ENCODE results near the gene TCEA2.

DNA sequence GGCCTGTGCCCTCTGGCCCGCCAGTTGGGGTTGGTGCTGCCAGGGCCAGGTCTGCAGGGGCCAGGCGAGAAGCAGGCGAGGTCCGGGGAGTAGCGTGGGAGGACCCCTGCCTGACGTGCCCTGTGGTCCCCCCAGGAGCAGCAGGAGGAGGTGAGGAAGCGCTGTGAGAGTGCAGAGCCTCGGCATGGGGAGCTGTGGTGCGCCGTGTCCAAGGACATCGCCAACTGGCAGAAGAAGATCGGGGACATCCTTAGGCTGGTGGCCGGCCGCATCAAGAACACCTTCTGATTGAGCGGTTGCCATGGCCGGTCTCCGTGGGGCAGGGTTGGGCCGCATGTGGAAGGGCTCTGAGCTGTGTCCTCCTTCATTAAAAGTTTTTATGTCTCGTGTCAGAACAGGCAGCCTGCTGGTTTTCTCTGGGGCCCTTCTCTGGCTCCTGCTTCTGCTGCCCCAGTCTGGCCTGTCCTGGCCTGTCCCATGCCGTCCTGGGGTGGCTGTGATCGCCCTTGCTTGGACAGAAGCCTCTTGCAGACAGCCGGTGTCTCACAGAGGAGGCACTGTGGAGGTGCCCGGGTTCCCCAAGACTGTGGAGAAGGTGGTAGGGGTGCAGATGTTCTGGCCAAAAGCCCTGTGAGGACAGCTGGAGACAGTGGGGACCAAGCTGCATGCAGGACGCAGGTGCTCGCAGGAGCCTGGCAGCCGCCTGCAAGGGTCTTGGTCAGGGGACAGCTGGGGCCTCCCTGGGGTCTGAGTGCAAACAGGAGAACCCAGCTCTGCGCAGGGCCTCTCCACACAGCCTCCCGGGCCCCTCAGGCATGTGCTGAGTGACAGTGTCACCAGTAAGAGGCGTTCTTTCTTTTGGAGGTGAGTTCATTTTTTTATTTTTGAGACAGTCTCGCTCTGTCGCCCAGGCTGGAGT lies 30.0 kb upstream of the TCEA2 start:
- TF ChIP-seq POLR2AphosphoS5 (IDR thresholded peaks at IDR 0.05; ENCODE audit: borderline replicate concordance, low read depth, low read length) = no peak
- no peak for TF ChIP-seq EZH2 (IDR thresholded peaks at IDR 0.05)
- TF ChIP-seq FOXP2 (optimal IDR thresholded peaks at IDR 0.05; ENCODE audit: control extremely low read depth, extremely low read length, insufficient read depth) = no peak

Data from SK-N-MC (cell line).